GM19025 (cell line): ENCODE data around the gene TAPBPL.
A peak's percentile ranks its signal among the peaks of the same experiment; 100 is the strongest.
"Not testable (repeated sequence)": the region's sequence is repeated elsewhere in the genome, so short reads cannot be mapped to it uniquely, and the experiment has no call there.

ENCODE experiments used
- ATAC-seq: cut with Tn5 transposase; IDR thresholded peaks from one replicate; pipeline ENCODE4 v1.9.1; 2021; ENCODE audit warnings: mild to moderate bottlenecking, low read depth, moderate library complexity; ENCODE audit not compliant: unreplicated experiment

Gene TAPBPL

GRCh38 chr12:6477601-6478377, 25.9 kb downstream of the TAPBPL start:
- not testable (repeated sequence) for ATAC-seq

- no peak for ATAC-seq
Observed at GRCh38 chr12:6478416-6478815, 26.6 kb downstream of the TAPBPL start.

GRCh38 chr12:6488240-6488639, 36.4 kb downstream of the TAPBPL start:
- no peak for ATAC-seq

- no peak for ATAC-seq
Observed at GRCh38 chr12:6489449-6489848, 37.6 kb downstream of the TAPBPL start.

GRCh38 chr12:6490673-6491072, 38.8 kb downstream of the TAPBPL start:
- ATAC-seq = not testable (repeated sequence)

- peak; percentile 59 for ATAC-seq
Observed at GRCh38 chr12:6492838-6493496, 41.1 kb downstream of the TAPBPL start, which contains the start of gene MRPL51. Gene MRPL51 (minus strand): TSS chr12:6493262. CDS start chr12:6493136, 126 bp downstream.

- peak; percentile 83 for ATAC-seq
Observed at GRCh38 chr12:6493497-6494257, 41.8 kb downstream of the TAPBPL start, which contains the start of gene NCAPD2. Gene NCAPD2 (plus strand): TSS chr12:6494102. CDS start chr12:6495099, 997 bp downstream.

GRCh38 chr12:6494258-6494743, 42.5 kb downstream of the TAPBPL start:
- no peak for ATAC-seq

GRCh38 chr12:6494968-6495367, 43.1 kb downstream of the TAPBPL start:
- ATAC-seq = no peak

- not testable (repeated sequence) for ATAC-seq
Observed at GRCh38 chr12:6497291-6497690, 45.4 kb downstream of the TAPBPL start.

- no peak for ATAC-seq
Observed at GRCh38 chr12:6500466-6500865, 48.6 kb downstream of the TAPBPL start.

GRCh38 chr12:6507102-6507998, 55.5 kb downstream of the TAPBPL start:
- ATAC-seq = no peak

- ATAC-seq = no peak
Observed at GRCh38 chr12:6508087-6508486, 56.2 kb downstream of the TAPBPL start.
